Trophoblast cell (in vitro differentiated cells and primary cell): ENCODE results near the gene PRSS8.
A peak's percentile ranks its signal among the peaks of the same experiment; 100 is the strongest.

ENCODE experiments used
- DNase-seq, 2 donors: peaks; one replicate each; pipeline ENCODE4 v3.0.0-alpha.2; 2016
- H2AFZ ChIP-seq: 2 replicates; pipeline ENCODE4 v1.6.1; 2013; ENCODE audit warnings: low read length, moderate library complexity, mild to moderate bottlenecking; ENCODE audit not compliant: insufficient read depth, poor library complexity
- H2AK5ac ChIP-seq: 2 replicates; pipeline ENCODE4 v1.6.1; 2013; ENCODE audit warnings: mild to moderate bottlenecking, low read length
- H2BK120ac ChIP-seq: 2 replicates; pipeline ENCODE4 v1.6.1; 2013; ENCODE audit warnings: low read length, mild to moderate bottlenecking, moderate library complexity; ENCODE audit not compliant: insufficient read depth, poor library complexity
- H2BK12ac ChIP-seq: 2 replicates; pipeline ENCODE4 v1.6.1; 2013; ENCODE audit warnings: mild to moderate bottlenecking, low read length, moderate library complexity
- H2BK5ac ChIP-seq: 2 replicates; pipeline ENCODE4 v1.6.1; 2013; ENCODE audit warnings: low read length, low read depth, moderate library complexity, mild to moderate bottlenecking; ENCODE audit not compliant: poor library complexity
- H3K14ac ChIP-seq: 2 replicates; pipeline ENCODE4 v1.6.1; 2013; ENCODE audit warnings: mild to moderate bottlenecking, low read length
- H3K18ac ChIP-seq: 2 replicates; pipeline ENCODE4 v1.6.1; 2013; ENCODE audit warnings: mild to moderate bottlenecking, low read length
- H3K23ac ChIP-seq: 2 replicates; pipeline ENCODE4 v1.6.1; 2013; ENCODE audit warnings: low read length
- H3K27ac ChIP-seq: 2 replicates; pipeline ENCODE4 v1.5.1; 2013; ENCODE audit warnings: low read depth, mild to moderate bottlenecking, inconsistent platforms, low read length, moderate library complexity
- H3K27me3 ChIP-seq: 2 replicates; pipeline ENCODE4 v1.6.1; 2013; ENCODE audit warnings: inconsistent platforms, mild to moderate bottlenecking, low read length, moderate library complexity; ENCODE audit not compliant: insufficient read depth
- H3K36me3 ChIP-seq, 2 experiments: 1 replicate in 1 of 2; 2 replicates in 1 of 2; pipeline ENCODE4 v1.6.1; 2013; ENCODE audit warnings: low read length in 2 of 2, mild to moderate bottlenecking in 2 of 2, moderate library complexity in 1 of 2; ENCODE audit not compliant: insufficient read depth in 2 of 2, control insufficient read depth in 1 of 2
- H3K4ac ChIP-seq: 2 replicates; pipeline ENCODE4 v1.6.1; 2013; ENCODE audit warnings: low read depth, mild to moderate bottlenecking, low read length, moderate library complexity
- H3K4me1 ChIP-seq, 2 experiments: 1 replicate in 1 of 2; 2 replicates in 1 of 2; pipeline ENCODE4 v1.6.1; 2013; ENCODE audit warnings: low read length in 2 of 2, mild to moderate bottlenecking in 2 of 2, moderate library complexity in 1 of 2; ENCODE audit not compliant: insufficient read depth in 2 of 2, control insufficient read depth in 1 of 2
- H3K4me2 ChIP-seq: 2 replicates; pipeline ENCODE4 v1.6.1; 2013; ENCODE audit warnings: inconsistent platforms, mild to moderate bottlenecking, low read length, moderate library complexity
- H3K4me3 ChIP-seq: 2 replicates; pipeline ENCODE4 v1.5.1; 2013; ENCODE audit warnings: mild to moderate bottlenecking, low read depth, low read length, inconsistent platforms
- H3K79me1 ChIP-seq: one replicate; pipeline ENCODE4 v1.6.1; 2013; ENCODE audit warnings: low read length
- H3K79me2 ChIP-seq: 2 replicates; pipeline ENCODE4 v1.6.1; 2013; ENCODE audit warnings: low read length, mild to moderate bottlenecking; ENCODE audit not compliant: control insufficient read depth, insufficient read depth, poor library complexity
- H3K9ac ChIP-seq: 2 replicates; pipeline ENCODE4 v1.6.1; 2013; ENCODE audit warnings: mild to moderate bottlenecking, low read length
- H3K9me3 ChIP-seq: 2 replicates; pipeline ENCODE4 v1.6.1; 2013; ENCODE audit warnings: low read depth, mild to moderate bottlenecking, control low read depth, inconsistent platforms, low read length; ENCODE audit not compliant: insufficient read depth
- H4K12ac ChIP-seq: 2 replicates; pipeline ENCODE4 v1.6.1; 2013; ENCODE audit warnings: low read depth, mild to moderate bottlenecking, low read length, moderate library complexity
- H4K8ac ChIP-seq: 2 replicates; pipeline ENCODE4 v1.6.1; 2013; ENCODE audit warnings: low read depth, mild to moderate bottlenecking, low read length, moderate library complexity
- H4K91ac ChIP-seq: one replicate; pipeline ENCODE4 v1.6.1; 2013; ENCODE audit warnings: low read depth, mild to moderate bottlenecking, low read length, moderate library complexity
- WGBS: extraction: QIAGEN DNeasy Blood & Tissue Kit; methylation state at CpG from one replicate; pipeline ENCODE4 v1.1.7; 2013; ENCODE audit warnings: missing lambda C conversion rate; ENCODE audit not compliant: insufficient read length, insufficient coverage; ENCODE audit errors: extremely low coverage; 5-methylcytosine and 5-hydroxymethylcytosine counted together

PRSS8 gene

GRCh38 chr16:31087481-31087880 is 48.0 kb downstream of the PRSS8 start:
- DNase-seq = no peak

GRCh38 chr16:31086629-31086906 is 49.0 kb downstream of the PRSS8 start:
- Histone ChIP-seq H2BK120ac (no peak overlapping the region), H3K14ac (no peak overlapping the region), H2AFZ (no peak overlapping the region), H3K27ac (no peak overlapping the region), H3K18ac (no peak overlapping the region), H4K91ac (no peak overlapping the region), H2AK5ac (no peak overlapping the region), H3K23ac (no peak overlapping the region), H3K27me3 (no peaks in the 10 kb centered on the region), H3K4ac (no peak overlapping the region), H4K8ac (no peak overlapping the region), H3K4me2 (no peak overlapping the region), H3K9me3 (no peaks in the 10 kb centered on the region), H3K9ac (no peak overlapping the region), H3K4me3 (no peak overlapping the region), H3K36me3 (peaks cover 39 to 64% of the 10 kb centered on the region in 2 experiments), H4K12ac (no peak overlapping the region), H2BK12ac (no peak overlapping the region), H3K4me1 (no peaks in the 10 kb centered on the region), H3K79me2 (no peaks in the 10 kb centered on the region), H2BK5ac (no peak overlapping the region), H3K79me1 (no peaks in the 10 kb centered on the region)
- no CpG with 5 or more reads among the region's 6 CpGs for WGBS
- no peak for DNase-seq

More at GRCh38 chr16:31087481-31087880, 48.0 kb downstream of the PRSS8 start:
- Histone ChIP-seq H3K79me2 (no peaks in the 10 kb centered on the region), H2AK5ac (no peak overlapping the region), H3K27ac (no peak overlapping the region), H3K79me1 (no peaks in the 10 kb centered on the region), H3K27me3 (no peaks in the 10 kb centered on the region), H3K23ac (no peak overlapping the region), H3K4me1 (no peaks in the 10 kb centered on the region), H2BK12ac (no peak overlapping the region), H4K12ac (peak overlapping the region; percentile 35), H3K14ac (no peak overlapping the region), H2AFZ (no peak overlapping the region), H3K4me3 (no peak overlapping the region), H3K9me3 (no peaks in the 10 kb centered on the region), H3K36me3 (peaks cover 37 to 59% of the 10 kb centered on the region in 2 experiments), H3K4me2 (no peak overlapping the region), H4K8ac (no peak overlapping the region), H2BK5ac (no peak overlapping the region), H3K18ac (no peak overlapping the region), H2BK120ac (no peak overlapping the region), H3K4ac (no peak overlapping the region), H4K91ac (no peak overlapping the region), H3K9ac (no peak overlapping the region)
- WGBS = no CpG with 5 or more reads among the region's 8 CpGs

GRCh38 chr16:31085873-31086628 is 49.5 kb downstream of the PRSS8 start:
- Histone ChIP-seq H3K79me1 (no peaks in the 10 kb centered on the region), H4K91ac (no peak overlapping the region), H3K27ac (no peak overlapping the region), H3K27me3 (no peaks in the 10 kb centered on the region), H3K23ac (no peak overlapping the region), H2BK5ac (no peak overlapping the region), H2BK12ac (no peak overlapping the region), H4K8ac (no peak overlapping the region), H3K9ac (no peak overlapping the region), H2BK120ac (no peak overlapping the region), H3K4me2 (no peak overlapping the region), H3K79me2 (no peaks in the 10 kb centered on the region), H3K14ac (no peak overlapping the region), H4K12ac (no peak overlapping the region), H3K4ac (no peak overlapping the region), H3K4me1 (no peaks in the 10 kb centered on the region), H2AFZ (no peak overlapping the region), H3K18ac (no peak overlapping the region), H3K9me3 (no peaks in the 10 kb centered on the region), H3K36me3 (peaks cover 41 to 65% of the 10 kb centered on the region in 2 experiments), H3K4me3 (no peak overlapping the region), H2AK5ac (no peak overlapping the region)
- no CpG with 5 or more reads among the region's 18 CpGs for WGBS
- DNase-seq = no peak

GRCh38 chr16:31085411-31085810 is 50.1 kb downstream of the PRSS8 start:
- Histone ChIP-seq H3K79me1 (no peaks in the 10 kb centered on the region), H3K79me2 (no peaks in the 10 kb centered on the region), H3K4me3 (no peak overlapping the region), H3K27ac (no peak overlapping the region), H3K18ac (no peak overlapping the region), H3K4me1 (no peaks in the 10 kb centered on the region), H3K4me2 (no peak overlapping the region), H4K91ac (no peak overlapping the region), H2BK12ac (no peak overlapping the region), H3K36me3 (peaks cover 41 to 65% of the 10 kb centered on the region in 2 experiments), H3K27me3 (no peaks in the 10 kb centered on the region), H4K12ac (no peak overlapping the region), H2AFZ (no peak overlapping the region), H3K9ac (no peak overlapping the region), H2AK5ac (no peak overlapping the region), H3K4ac (no peak overlapping the region), H4K8ac (no peak overlapping the region), H3K23ac (no peak overlapping the region), H3K14ac (no peak overlapping the region), H2BK120ac (no peak overlapping the region), H2BK5ac (no peak overlapping the region), H3K9me3 (no peaks in the 10 kb centered on the region)
- no peak for DNase-seq
- no CpG with 5 or more reads among the region's 8 CpGs for WGBS
